Effector memory CD8-positive, alpha-beta T cell (primary cell): ENCODE measurements around the gene STK4.

ENCODE experiments used
- ATAC-seq: fragments of 150-1000 bp; cut with Tn5 transposase; replicated peaks from 2 replicates; pipeline ENCODE4 v1.10.0; 2021; ENCODE audit warnings: mild to moderate bottlenecking, moderate library complexity
- DNase-seq, 3 experiments: peaks; one replicate each; pipeline ENCODE4 v3.0.0; 2021
- H3K27ac Mint-ChIP-seq, 2 donors: one replicate each; pipeline ENCODE4 v1.8.0; 2022; ENCODE audit warnings: mild to moderate bottlenecking in 2 of 2, mixed read lengths in 2 of 2, moderate library complexity in 2 of 2
- H3K27me3 Mint-ChIP-seq, 2 donors: one replicate each; pipeline ENCODE4 v1.8.0; 2022; ENCODE audit warnings: mixed read lengths in 2 of 2
- H3K36me3 Mint-ChIP-seq: one replicate; pipeline ENCODE4 v1.8.0; 2022; ENCODE audit warnings: mild to moderate bottlenecking, moderate library complexity, mixed read lengths; ENCODE audit not compliant: insufficient read depth
- H3K4me1 Mint-ChIP-seq, 2 donors: one replicate each; pipeline ENCODE4 v1.8.0; 2022; ENCODE audit warnings: low read depth in 2 of 2, mixed read lengths in 2 of 2
- H3K4me3 Mint-ChIP-seq, 2 donors: one replicate each; pipeline ENCODE4 v1.8.0; 2022; ENCODE audit warnings: mild to moderate bottlenecking in 2 of 2, mixed read lengths in 2 of 2, moderate library complexity in 2 of 2
- H3K9me3 Mint-ChIP-seq, 2 donors: one replicate each; pipeline ENCODE4 v1.8.0; 2022; ENCODE audit warnings: mixed read lengths in 2 of 2
- total RNA-seq, 9 experiments: gene quantifications; one replicate each; lab custom pipeline; 2026; lab: John Stamatoyannopoulos, UW

STK4 gene
- total RNA-seq, result 440 to 877 (median 595) reads per million in 9 experiments

DNA sequence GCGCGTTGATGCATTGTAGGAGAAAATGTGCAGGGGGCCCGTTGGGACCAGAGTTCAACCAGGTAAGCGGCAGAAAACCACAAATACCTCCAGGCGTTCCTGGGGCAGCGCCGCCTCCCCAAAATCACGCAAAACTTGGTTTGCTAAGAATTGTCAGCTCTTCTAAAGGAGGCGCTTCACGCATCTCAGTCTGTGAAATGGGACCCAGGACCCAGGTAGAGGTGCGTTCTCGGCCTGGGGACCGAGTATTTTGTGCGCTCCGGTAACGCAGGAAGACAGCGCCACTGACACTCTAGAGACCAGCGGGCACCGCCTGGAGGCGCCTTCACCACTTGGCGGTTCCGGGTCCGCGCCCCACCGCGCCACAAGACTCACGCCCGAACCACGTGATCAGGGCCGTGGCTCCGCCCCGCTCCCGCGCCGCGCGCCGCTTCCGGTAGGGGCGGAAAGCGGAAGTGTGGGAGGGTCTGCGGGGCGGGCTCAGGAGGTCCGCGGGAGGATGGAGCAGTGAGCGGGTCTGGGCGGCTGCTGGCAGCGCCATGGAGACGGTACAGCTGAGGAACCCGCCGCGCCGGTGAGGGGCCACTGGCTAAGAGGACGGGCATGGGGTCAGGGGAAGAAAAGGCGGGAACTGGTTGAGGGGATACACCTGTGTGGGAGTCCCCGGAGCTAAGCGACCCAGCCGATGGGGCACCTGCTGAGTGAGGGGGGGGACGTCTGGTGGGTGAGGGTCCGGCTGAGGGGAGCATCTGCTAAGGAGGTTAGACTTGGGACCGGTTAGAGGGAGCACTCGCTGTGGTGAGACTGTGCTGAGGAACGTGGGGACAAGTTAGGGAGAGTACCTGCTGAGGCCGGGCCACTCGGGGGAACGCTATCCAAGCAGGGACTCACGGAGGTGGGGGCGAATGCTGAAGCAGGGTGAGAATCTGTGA, at the start of gene STK4:
Gene STK4 (plus strand): TSS at position 483 of the 932 bp plus-strand sequence. CDS start 57 bp downstream, at position 540.
- Mint-ChIP-seq H3K27me3 (no peaks in the 10 kb centered on the region), H3K4me3 (peak within 1 kb of the TSS; percentile 98 to 99), H3K4me1 (peaks cover 41 to 63% of the 10 kb centered on the region in 2 donors), H3K36me3 (peaks cover 39% of the 10 kb centered on the region), H3K27ac (peak within 1 kb of the TSS; percentile 98 to 99), H3K9me3 (no peaks in the 10 kb centered on the region)
- ATAC-seq (peak; percentile 75), DNase-seq (peak; percentile 92 to 95 (median 94))

DNA sequence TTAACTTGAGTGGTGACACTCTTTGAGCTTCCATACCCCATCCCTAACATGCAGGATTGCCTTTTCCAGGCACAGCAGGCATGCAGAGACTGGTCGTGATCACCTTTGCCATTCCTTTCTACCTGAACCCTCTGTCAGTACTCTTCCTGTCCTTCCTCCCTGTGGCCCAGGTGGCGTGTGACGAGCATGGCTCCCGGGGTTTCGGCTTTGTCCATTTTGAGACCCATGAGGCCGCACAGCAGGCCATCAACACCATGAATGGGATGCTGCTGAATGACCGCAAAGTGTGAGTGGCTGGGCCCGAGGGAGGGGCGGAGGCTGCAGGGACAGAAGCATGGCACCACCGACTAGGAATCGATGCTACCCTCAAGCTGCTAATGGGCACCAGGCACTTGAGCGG, 49.7 kb upstream of the STK4 start:
- H3K36me3 Mint-ChIP-seq, result peaks cover 6% of the 10 kb centered on the region
- no peaks in the 10 kb centered on the region for H3K9me3 Mint-ChIP-seq

DNA sequence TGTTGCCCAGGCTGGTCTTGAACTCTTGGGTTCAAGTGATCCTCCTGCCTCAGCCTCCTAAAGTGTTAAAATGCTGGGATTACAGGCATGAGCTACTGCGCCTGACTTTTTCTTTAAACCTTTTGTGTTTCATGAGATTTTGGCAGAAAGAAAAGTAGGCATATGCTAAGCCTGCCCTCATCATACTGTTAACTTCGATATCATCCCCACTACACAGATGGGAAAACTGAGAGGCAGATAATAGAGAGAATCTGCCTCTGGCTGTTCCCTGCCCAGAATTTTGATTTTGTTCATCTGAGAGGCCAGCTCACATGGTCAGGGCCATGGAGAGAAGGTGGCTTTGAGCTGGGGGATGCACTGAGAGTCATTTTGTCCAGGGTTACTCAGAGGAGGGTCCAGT, 48.9 kb upstream of the STK4 start:
- H3K27me3 Mint-ChIP-seq, result no peaks in the 10 kb centered on the region
- ATAC-seq (no peak), DNase-seq (no peak)
- peaks cover 6% of the 10 kb centered on the region for H3K36me3 Mint-ChIP-seq
- no peak overlapping the region for H3K27ac Mint-ChIP-seq
- H3K9me3 Mint-ChIP-seq, result no peaks in the 10 kb centered on the region
- no peak overlapping the region for H3K4me3 Mint-ChIP-seq
- peaks cover 0 to 2% of the 10 kb centered on the region in 2 donors for H3K4me1 Mint-ChIP-seq

More for the DNA sequence above, 49.7 kb upstream of the STK4 start:
- H3K27ac Mint-ChIP-seq, result no peak overlapping the region
- no peak overlapping the region for H3K4me3 Mint-ChIP-seq
- DNase-seq (no peak), ATAC-seq (no peak)
- H3K4me1 Mint-ChIP-seq, result peaks cover 0 to 2% of the 10 kb centered on the region in 2 donors
- H3K27me3 Mint-ChIP-seq, result no peaks in the 10 kb centered on the region

- no peak for DNase-seq
- Mint-ChIP-seq H3K4me1 (peaks cover 0 to 2% of the 10 kb centered on the region in 2 donors), H3K27ac (no peak overlapping the region), H3K9me3 (no peaks in the 10 kb centered on the region), H3K36me3 (peaks cover 10% of the 10 kb centered on the region), H3K27me3 (no peaks in the 10 kb centered on the region), H3K4me3 (no peak overlapping the region)
- no peak for ATAC-seq
Measured at GRCh38 chr20:44918342-44918741, 48.0 kb upstream of the STK4 start.

- H3K4me3 Mint-ChIP-seq, result no peak overlapping the region
- no peak overlapping the region for H3K27ac Mint-ChIP-seq
- DNase-seq, result no peak
- ATAC-seq, result no peak
- H3K4me1 Mint-ChIP-seq, result peaks cover 0 to 2% of the 10 kb centered on the region in 2 donors
- H3K36me3 Mint-ChIP-seq, result peaks cover 14% of the 10 kb centered on the region
- H3K27me3 Mint-ChIP-seq, result no peaks in the 10 kb centered on the region
- H3K9me3 Mint-ChIP-seq, result no peaks in the 10 kb centered on the region
Measured at GRCh38 chr20:44918761-44919160, 47.6 kb upstream of the STK4 start.

GRCh38 chr20:44921447-44921846, 44.9 kb upstream of the STK4 start:
- Mint-ChIP-seq H3K9me3 (no peaks in the 10 kb centered on the region), H3K27me3 (no peaks in the 10 kb centered on the region), H3K4me1 (no peaks in the 10 kb centered on the region), H3K4me3 (no peak overlapping the region), H3K27ac (no peak overlapping the region), H3K36me3 (peaks cover 14% of the 10 kb centered on the region)
- DNase-seq (no peak), ATAC-seq (no peak)

GRCh38 chr20:44924541-44924940, 41.8 kb upstream of the STK4 start:
- ATAC-seq (no peak), DNase-seq (no peak)
- Mint-ChIP-seq H3K27ac (peak overlapping the region in 1 of 2 donors; percentile 38), H3K27me3 (no peaks in the 10 kb centered on the region), H3K4me1 (no peaks in the 10 kb centered on the region), H3K9me3 (no peaks in the 10 kb centered on the region), H3K36me3 (peaks cover 8% of the 10 kb centered on the region), H3K4me3 (no peak overlapping the region)

- DNase-seq (no peak), ATAC-seq (no peak)
- H3K4me3 Mint-ChIP-seq, result no peak overlapping the region
- peaks cover 16% of the 10 kb centered on the region for H3K36me3 Mint-ChIP-seq
- H3K27me3 Mint-ChIP-seq, result no peaks in the 10 kb centered on the region
- no peak overlapping the region for H3K27ac Mint-ChIP-seq
- no peaks in the 10 kb centered on the region for H3K9me3 Mint-ChIP-seq
- no peaks in the 10 kb centered on the region for H3K4me1 Mint-ChIP-seq
Measured at GRCh38 chr20:44928595-44928994, 37.7 kb upstream of the STK4 start.

GRCh38 chr20:44930517-44931168, 35.7 kb upstream of the STK4 start:
- no peaks in the 10 kb centered on the region for H3K27me3 Mint-ChIP-seq
- no peaks in the 10 kb centered on the region for H3K4me1 Mint-ChIP-seq
- no peak overlapping the region for H3K4me3 Mint-ChIP-seq
- H3K36me3 Mint-ChIP-seq, result peaks cover 14% of the 10 kb centered on the region
- H3K27ac Mint-ChIP-seq, result no peak overlapping the region
- no peak for ATAC-seq
- DNase-seq, result no peak
- H3K9me3 Mint-ChIP-seq, result no peaks in the 10 kb centered on the region

DNA sequence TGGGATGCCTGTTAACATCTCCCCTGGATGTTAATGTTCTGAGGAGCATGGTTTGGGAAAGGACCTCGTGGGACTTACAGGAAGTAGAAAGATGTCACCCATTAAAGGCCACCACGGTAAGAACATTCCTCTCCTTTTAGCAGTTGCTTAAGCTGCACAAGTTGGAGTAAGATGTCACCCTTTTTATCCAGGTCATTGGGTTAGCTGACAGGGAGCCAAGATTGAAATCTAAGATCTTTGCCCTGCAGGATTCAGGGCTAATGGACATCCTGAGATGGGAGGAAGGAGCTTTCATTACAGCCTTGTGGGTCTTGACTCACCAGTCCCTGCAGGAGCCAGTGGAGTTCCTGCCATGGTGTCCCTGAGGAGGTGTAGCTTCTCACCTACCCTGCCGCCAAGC, 34.4 kb upstream of the STK4 start:
- H3K27ac Mint-ChIP-seq, result peak overlapping the region in 1 of 2 donors; percentile 15
- H3K36me3 Mint-ChIP-seq, result peaks cover 14% of the 10 kb centered on the region
- DNase-seq (no peak), ATAC-seq (no peak)
- H3K4me3 Mint-ChIP-seq, result no peak overlapping the region
- H3K27me3 Mint-ChIP-seq, result no peaks in the 10 kb centered on the region
- H3K9me3 Mint-ChIP-seq, result no peaks in the 10 kb centered on the region
- H3K4me1 Mint-ChIP-seq, result no peaks in the 10 kb centered on the region

GRCh38 chr20:44932916-44933315, 33.4 kb upstream of the STK4 start:
- ATAC-seq (no peak), DNase-seq (no peak)
- H3K4me1 Mint-ChIP-seq, result no peaks in the 10 kb centered on the region
- peaks cover 16% of the 10 kb centered on the region for H3K36me3 Mint-ChIP-seq
- no peaks in the 10 kb centered on the region for H3K27me3 Mint-ChIP-seq
- H3K9me3 Mint-ChIP-seq, result no peaks in the 10 kb centered on the region
- no peak overlapping the region for H3K4me3 Mint-ChIP-seq
- no peak overlapping the region for H3K27ac Mint-ChIP-seq

DNA sequence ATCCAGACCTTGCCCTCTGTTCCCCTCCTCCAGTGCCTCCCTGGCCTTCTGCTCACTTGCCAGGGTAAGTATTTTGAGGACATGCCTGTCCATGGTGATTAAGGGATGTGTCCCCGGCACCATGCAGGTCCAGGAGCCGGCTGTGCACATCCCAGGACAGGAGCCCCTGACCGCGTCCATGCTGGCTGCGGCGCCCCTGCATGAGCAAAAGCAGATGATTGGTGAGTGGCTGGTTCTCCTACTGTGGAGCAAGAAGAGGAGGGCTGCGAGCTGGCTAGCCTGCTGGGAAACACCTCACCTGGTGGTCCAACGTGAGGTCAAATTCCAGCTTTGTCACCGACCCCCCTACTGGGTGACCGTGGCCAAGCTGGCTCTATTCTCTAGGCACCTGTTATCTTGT, 29.8 kb upstream of the STK4 start:
- no peak overlapping the region for H3K4me3 Mint-ChIP-seq
- peaks cover 19% of the 10 kb centered on the region for H3K36me3 Mint-ChIP-seq

DNA sequence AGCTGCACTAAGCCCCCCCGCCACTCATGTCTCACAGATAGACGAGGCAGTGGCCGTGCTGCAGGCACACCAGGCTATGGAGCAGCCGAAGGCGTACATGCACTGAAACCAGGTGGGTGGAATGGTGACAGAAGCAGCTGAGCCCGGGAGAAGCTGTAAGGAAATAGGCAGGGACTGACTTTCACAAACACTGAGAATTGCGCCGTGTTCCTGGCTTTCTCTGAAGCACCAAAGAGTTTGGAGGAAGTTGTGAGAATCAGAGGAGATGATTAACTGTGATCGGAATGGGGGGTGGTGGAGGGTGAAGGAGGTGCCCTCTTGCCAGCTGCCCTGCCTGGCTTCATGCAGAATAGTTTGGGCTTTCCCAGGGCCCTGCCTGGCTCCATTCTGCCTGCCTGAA, 27.7 kb upstream of the STK4 start:
- Mint-ChIP-seq H3K4me3 (no peak overlapping the region), H3K27me3 (no peaks in the 10 kb centered on the region), H3K27ac (peak overlapping the region in 1 of 2 donors; percentile 59), H3K36me3 (peaks cover 15% of the 10 kb centered on the region), H3K4me1 (peaks cover 0 to 2% of the 10 kb centered on the region in 2 donors), H3K9me3 (no peaks in the 10 kb centered on the region)
- ATAC-seq (no peak), DNase-seq (no peak)

More for the DNA sequence above, 29.8 kb upstream of the STK4 start:
- H3K27me3 Mint-ChIP-seq, result no peaks in the 10 kb centered on the region
- no peak for ATAC-seq
- no peak for DNase-seq
- H3K27ac Mint-ChIP-seq, result peak overlapping the region in 1 of 2 donors; percentile 13
- peaks cover 0 to 2% of the 10 kb centered on the region in 2 donors for H3K4me1 Mint-ChIP-seq
- no peaks in the 10 kb centered on the region for H3K9me3 Mint-ChIP-seq
